ENCODE data around the gene NFX1. TPM values are rescaled to one million over a fixed set of nuclear protein-coding genes. Genes with fewer than 3 reads are reported as not detected.

The NFX1 gene
- total and polyA plus RNA-seq, 2 donors (not counting 1 experiment from before 2014, with no cell fraction given), result 67.6 to 76.3 TPM

DNA sequence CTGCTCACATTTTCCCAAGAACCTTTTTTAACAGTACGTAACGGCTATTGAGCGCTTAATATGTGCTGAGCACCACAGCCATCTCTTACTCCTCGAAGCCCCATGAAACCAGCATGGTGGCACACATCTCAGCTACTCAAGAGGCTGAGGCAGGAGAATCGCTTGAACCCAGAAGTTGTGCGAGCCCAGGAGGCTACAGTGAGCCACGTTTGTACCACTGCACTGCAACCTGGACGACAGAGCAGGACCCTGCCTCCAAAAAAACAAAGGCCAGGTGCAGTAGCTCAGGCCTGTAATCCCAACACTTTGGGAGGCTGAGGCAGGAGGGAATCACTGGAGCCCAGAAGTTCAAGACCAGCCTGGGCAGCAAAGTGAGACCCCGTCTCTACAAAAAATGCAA lies 83.9 kb downstream of the NFX1 start:
- no peaks in the 10 kb centered on the region for H3K27me3 Mint-ChIP-seq
- no peak overlapping the region for H3K9ac ChIP-seq (ENCODE audit: low read length)
- H3K27me3 ChIP-seq (replicated peaks in 1 of 4; ENCODE audit: control extremely low read depth in 1 of 4, control insufficient read depth in 3 of 4, insufficient read depth in 4 of 4, low read length in 3 of 4), result no peaks in the 10 kb centered on the region
- no peaks in the 10 kb centered on the region for H3K9me3 Mint-ChIP-seq (ENCODE audit: insufficient read depth)
- H4K20me1 ChIP-seq (ENCODE audit: control insufficient read depth, insufficient read depth, low read length, poor library complexity, severe bottlenecking), result no peaks in the 10 kb centered on the region
- ATAC-seq (ENCODE audit: low read depth) (no peak), DNase-seq (no peak)
- no peak overlapping the region for H2AFZ ChIP-seq (ENCODE audit: insufficient read depth, low read depth, low read length, poor library complexity, severe bottlenecking)
- peaks cover 0 to 20% of the 10 kb centered on the region in 2 experiments for H3K36me3 ChIP-seq (replicated peaks in 1 of 2; ENCODE audit: control extremely low read depth in 1 of 2, control insufficient read depth in 1 of 2, extremely low read depth in 1 of 2, insufficient read depth in 2 of 2, low read length in 1 of 2)
- peaks cover 0 to 7% of the 10 kb centered on the region in 2 donors for H3K4me1 ChIP-seq (ENCODE audit: control insufficient read depth in 2 of 2, insufficient read depth in 2 of 2, low read length in 2 of 2)
- POLR2A ChIA-PET, result no interaction called here
- CTCF ChIA-PET, result interaction anchor here (0.6 to 3.8 kb wide), 9 partner anchors 9 to 99 kb away, joined by 3 to 17 read pairs (median 6); partner anchors contain the start of gene NOL6
- no peaks in the 10 kb centered on the region for H3K79me2 ChIP-seq (ENCODE audit: control insufficient read depth, insufficient read depth, low read length)
- intact Hi-C loops (cut with micrococcal nuclease), result no loop called here
- no peaks in the 10 kb centered on the region for H3K9me3 ChIP-seq (ENCODE audit: control extremely low read depth in 1 of 3, control insufficient read depth in 2 of 3, insufficient read depth in 1 of 3, low read length in 2 of 3)
- WGBS (ENCODE audit: insufficient coverage), result 95% methylated on average over 9 of the region's 9 CpGs
- H3K27ac ChIP-seq (ENCODE audit: low read length in 2 of 2), result no peak overlapping the region
- H3K4me2 ChIP-seq (replicated peaks; ENCODE audit: low read depth, low read length, poor library complexity, severe bottlenecking), result no peak overlapping the region
- no peak overlapping the region for H3K27ac Mint-ChIP-seq
- H3K4me1 Mint-ChIP-seq, result peaks cover 5% of the 10 kb centered on the region
- no peak overlapping the region for H3K4me3 Mint-ChIP-seq
- TF ChIP-seq, protein P1, sequence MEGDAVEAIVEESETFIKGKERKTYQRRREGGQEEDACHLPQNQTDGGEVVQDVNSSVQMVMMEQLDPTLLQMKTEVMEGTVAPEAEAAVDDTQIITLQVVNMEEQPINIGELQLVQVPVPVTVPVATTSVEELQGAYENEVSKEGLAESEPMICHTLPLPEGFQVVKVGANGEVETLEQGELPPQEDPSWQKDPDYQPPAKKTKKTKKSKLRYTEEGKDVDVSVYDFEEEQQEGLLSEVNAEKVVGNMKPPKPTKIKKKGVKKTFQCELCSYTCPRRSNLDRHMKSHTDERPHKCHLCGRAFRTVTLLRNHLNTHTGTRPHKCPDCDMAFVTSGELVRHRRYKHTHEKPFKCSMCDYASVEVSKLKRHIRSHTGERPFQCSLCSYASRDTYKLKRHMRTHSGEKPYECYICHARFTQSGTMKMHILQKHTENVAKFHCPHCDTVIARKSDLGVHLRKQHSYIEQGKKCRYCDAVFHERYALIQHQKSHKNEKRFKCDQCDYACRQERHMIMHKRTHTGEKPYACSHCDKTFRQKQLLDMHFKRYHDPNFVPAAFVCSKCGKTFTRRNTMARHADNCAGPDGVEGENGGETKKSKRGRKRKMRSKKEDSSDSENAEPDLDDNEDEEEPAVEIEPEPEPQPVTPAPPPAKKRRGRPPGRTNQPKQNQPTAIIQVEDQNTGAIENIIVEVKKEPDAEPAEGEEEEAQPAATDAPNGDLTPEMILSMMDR (IDR thresholded peaks at IDR 0.05), result no peak
- TF ChIP-seq EZH2 (IDR thresholded peaks at IDR 0.05; ENCODE audit: borderline replicate concordance, insufficient read depth, low read depth, low read length, poor library complexity, severe bottlenecking), result no peak
- no peak overlapping the region for H3K4me3 ChIP-seq (ENCODE audit: control extremely low read depth in 1 of 5, extremely low read depth in 1 of 5, insufficient read depth in 1 of 5, low read depth in 2 of 5, low read length in 4 of 5)

DNA sequence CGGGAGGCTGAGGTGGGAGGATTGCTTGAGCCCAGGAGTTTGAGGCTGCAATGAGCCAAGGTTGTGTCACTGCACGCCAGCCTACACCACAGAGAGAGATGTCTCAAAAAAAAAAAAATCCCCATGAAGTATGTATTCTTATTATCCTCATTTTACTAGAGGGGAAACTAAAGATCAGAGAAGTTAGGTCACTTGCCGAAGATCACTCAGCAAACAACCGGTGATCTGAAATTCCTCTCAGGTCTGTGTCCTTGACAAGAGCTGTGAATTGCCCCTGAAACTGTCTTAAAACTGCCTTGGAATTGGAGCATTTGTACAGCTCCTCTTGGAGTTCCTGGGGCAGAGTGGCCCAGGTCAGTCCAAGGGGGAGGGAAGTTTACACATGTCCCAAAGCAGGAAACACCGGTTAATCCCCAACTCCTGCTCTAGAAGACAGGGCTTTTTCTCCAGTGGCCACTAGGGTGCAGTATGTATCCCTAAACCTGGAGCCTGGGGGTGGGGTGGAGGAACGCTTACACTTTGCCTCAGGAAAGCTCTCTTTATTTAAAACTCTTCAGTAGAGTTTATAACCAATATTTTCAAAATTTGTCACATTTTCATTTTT lies 84.4 kb downstream of the NFX1 start:
- no peak overlapping the region for H3K27ac ChIP-seq (ENCODE audit: low read length in 2 of 2)
- intact Hi-C loops (cut with micrococcal nuclease), result no loop called here
- H3K4me3 Mint-ChIP-seq, result no peak overlapping the region
- H3K36me3 ChIP-seq (replicated peaks in 1 of 2; ENCODE audit: control extremely low read depth in 1 of 2, control insufficient read depth in 1 of 2, extremely low read depth in 1 of 2, insufficient read depth in 2 of 2, low read length in 1 of 2), result peaks cover 0 to 20% of the 10 kb centered on the region in 2 experiments
- H3K79me2 ChIP-seq (ENCODE audit: control insufficient read depth, insufficient read depth, low read length), result no peaks in the 10 kb centered on the region
- DNase-seq (peak; percentile 66), ATAC-seq (ENCODE audit: low read depth) (peak; percentile 88)
- POLR2A ChIA-PET, result interaction anchor here (0.7 kb wide), 1 partner anchor 50 kb away, joined by 4 read pairs; no protein-coding TSS in a partner anchor
- H2AFZ ChIP-seq (ENCODE audit: insufficient read depth, low read depth, low read length, poor library complexity, severe bottlenecking), result no peak overlapping the region
- WGBS (ENCODE audit: insufficient coverage), result 100% methylated on average over 3 of the region's 6 CpGs
- H3K4me1 ChIP-seq (ENCODE audit: control insufficient read depth in 2 of 2, insufficient read depth in 2 of 2, low read length in 2 of 2), result peaks cover 0 to 7% of the 10 kb centered on the region in 2 donors
- H3K4me3 ChIP-seq (ENCODE audit: control extremely low read depth in 1 of 5, extremely low read depth in 1 of 5, insufficient read depth in 1 of 5, low read depth in 2 of 5, low read length in 4 of 5), result no peak overlapping the region
- H3K9me3 ChIP-seq (ENCODE audit: control extremely low read depth in 1 of 3, control insufficient read depth in 2 of 3, insufficient read depth in 1 of 3, low read length in 2 of 3), result no peaks in the 10 kb centered on the region
- no peaks in the 10 kb centered on the region for H3K9me3 Mint-ChIP-seq (ENCODE audit: insufficient read depth)
- no peaks in the 10 kb centered on the region for H4K20me1 ChIP-seq (ENCODE audit: control insufficient read depth, insufficient read depth, low read length, poor library complexity, severe bottlenecking)
- no peak overlapping the region for H3K27ac Mint-ChIP-seq
- CTCF ChIA-PET, result interaction anchor here (0.6 to 3.8 kb wide), 18 partner anchors 9 to 1744 kb away, joined by 3 to 17 read pairs (median 4); partner anchors contain the start of gene NOL6
- TF ChIP-seq EZH2 (IDR thresholded peaks at IDR 0.05; ENCODE audit: borderline replicate concordance, insufficient read depth, low read depth, low read length, poor library complexity, severe bottlenecking), result no peak
- TF ChIP-seq, protein P1 (IDR thresholded peaks at IDR 0.05), result peak; percentile 87
- peaks cover 5% of the 10 kb centered on the region for H3K4me1 Mint-ChIP-seq
- H3K4me2 ChIP-seq (replicated peaks; ENCODE audit: low read depth, low read length, poor library complexity, severe bottlenecking), result peak overlapping the region; percentile 25
- no peak overlapping the region for H3K9ac ChIP-seq (ENCODE audit: low read length)
- H3K27me3 ChIP-seq (replicated peaks in 1 of 4; ENCODE audit: control extremely low read depth in 1 of 4, control insufficient read depth in 3 of 4, insufficient read depth in 4 of 4, low read length in 3 of 4), result no peaks in the 10 kb centered on the region
- no peaks in the 10 kb centered on the region for H3K27me3 Mint-ChIP-seq
